ENCODE data around the gene SLCO2B1.

DNA sequence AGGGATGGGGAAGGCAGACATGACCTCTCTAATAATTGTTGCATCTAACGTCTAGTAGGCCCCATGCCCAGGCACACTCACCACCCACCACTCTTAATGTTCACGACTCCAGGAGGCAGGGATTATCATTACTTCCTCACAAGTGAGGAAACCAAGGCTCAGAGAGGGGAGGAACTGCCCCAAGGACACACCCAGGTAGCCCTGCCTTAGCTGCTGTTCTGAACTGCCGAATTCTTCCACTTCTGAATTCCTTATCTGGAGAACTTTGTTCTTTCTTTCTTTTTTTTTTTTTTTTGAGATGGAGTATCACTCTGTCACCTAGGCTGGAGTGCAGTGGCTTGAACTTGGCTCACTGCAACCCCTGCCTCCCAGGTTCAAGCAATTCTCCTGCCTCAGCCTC lies 16.7 kb downstream of the SLCO2B1 start:
- TF ChIP-seq ZNF138 (CRISPR knock-in tag; conservative IDR thresholded peaks at IDR 0.05) (no peak), KAT7 (CRISPR knock-in tag; IDR thresholded peaks at IDR 0.05; ENCODE audit: borderline replicate concordance) (no peak), CBFB (CRISPR knock-in tag; IDR thresholded peaks at IDR 0.05; ENCODE audit: low read depth) (no peak)
- TF ChIP-seq, protein P1, sequence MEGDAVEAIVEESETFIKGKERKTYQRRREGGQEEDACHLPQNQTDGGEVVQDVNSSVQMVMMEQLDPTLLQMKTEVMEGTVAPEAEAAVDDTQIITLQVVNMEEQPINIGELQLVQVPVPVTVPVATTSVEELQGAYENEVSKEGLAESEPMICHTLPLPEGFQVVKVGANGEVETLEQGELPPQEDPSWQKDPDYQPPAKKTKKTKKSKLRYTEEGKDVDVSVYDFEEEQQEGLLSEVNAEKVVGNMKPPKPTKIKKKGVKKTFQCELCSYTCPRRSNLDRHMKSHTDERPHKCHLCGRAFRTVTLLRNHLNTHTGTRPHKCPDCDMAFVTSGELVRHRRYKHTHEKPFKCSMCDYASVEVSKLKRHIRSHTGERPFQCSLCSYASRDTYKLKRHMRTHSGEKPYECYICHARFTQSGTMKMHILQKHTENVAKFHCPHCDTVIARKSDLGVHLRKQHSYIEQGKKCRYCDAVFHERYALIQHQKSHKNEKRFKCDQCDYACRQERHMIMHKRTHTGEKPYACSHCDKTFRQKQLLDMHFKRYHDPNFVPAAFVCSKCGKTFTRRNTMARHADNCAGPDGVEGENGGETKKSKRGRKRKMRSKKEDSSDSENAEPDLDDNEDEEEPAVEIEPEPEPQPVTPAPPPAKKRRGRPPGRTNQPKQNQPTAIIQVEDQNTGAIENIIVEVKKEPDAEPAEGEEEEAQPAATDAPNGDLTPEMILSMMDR (IDR thresholded peaks at IDR 0.05), result no peak
